HepG2 (cell line): Measurements from ENCODE around the gene MYORG. TPM values are rescaled to one million over a fixed set of nuclear protein-coding genes. Genes with fewer than 3 reads are reported as not detected.

Experiments
- CC2D1A ChIP-seq: sonication (generic); formaldehyde crosslinking; IDR thresholded peaks from 2 replicates; pipeline ENCODE4 v1.8.1; 2023; ENCODE audit warnings: mild to moderate bottlenecking, missing genetic modification reagents
- CREM ChIP-seq, 2 experiments: sonication (generic) in 1 of 2; formaldehyde crosslinking in 1 of 2; IDR thresholded peaks; 2 replicates each; pipeline versions ENCODE4 v1.4.0 to v1.6.1; 2016 to 2020; ENCODE audit warnings: antibody characterized with exemption in 1 of 2, mild to moderate bottlenecking in 1 of 2, missing genetic modification reagents in 1 of 2
- FOXJ3 ChIP-seq: sonication (generic); formaldehyde crosslinking; IDR thresholded peaks from 2 replicates; pipeline ENCODE4 v1.4.0; 2020; ENCODE audit warnings: missing genetic modification reagents, mild to moderate bottlenecking, borderline replicate concordance
- IKZF1 ChIP-seq: fragments of 450-650 bp; IDR thresholded peaks from 2 replicates; pipeline ENCODE4 v1.7.1; 2016
- PRDM10 ChIP-seq: sonication (generic); formaldehyde crosslinking; IDR thresholded peaks from 2 replicates; pipeline ENCODE4 v1.4.0; 2020; ENCODE audit warnings: low read depth, missing genetic modification reagents
- SSRP1 ChIP-seq: IDR thresholded peaks from 2 replicates; pipeline ENCODE4 v1.6.1; 2016; ENCODE audit warnings: control low read depth
- STAG1 ChIP-seq: sonication (generic); formaldehyde crosslinking; IDR thresholded peaks from 2 replicates; pipeline ENCODE4 v1.4.0; 2020; ENCODE audit warnings: missing genetic modification reagents
- TSC22D2 ChIP-seq: sonication (generic); formaldehyde crosslinking; IDR thresholded peaks from 2 replicates; pipeline ENCODE4 v1.5.1; 2020; ENCODE audit warnings: missing genetic modification reagents, mild to moderate bottlenecking, borderline replicate concordance
- ZHX2 ChIP-seq, 2 experiments: sonication (generic) in 1 of 2; formaldehyde crosslinking in 1 of 2; IDR thresholded peaks; 2 replicates each; pipeline versions ENCODE4 v1.6.1 to v1.9.0; 2014 to 2022; ENCODE audit warnings: antibody characterized with exemption in 1 of 2, borderline replicate concordance in 1 of 2, inconsistent platforms in 1 of 2, low read depth in 1 of 2, missing genetic modification reagents in 1 of 2
- ZMYM2 ChIP-seq: sonication (generic); formaldehyde crosslinking; IDR thresholded peaks from 2 replicates; pipeline ENCODE4 v1.8.0; 2022; ENCODE audit warnings: mild to moderate bottlenecking, missing genetic modification reagents
- ZNF20 ChIP-seq: sonication (generic); formaldehyde crosslinking; IDR thresholded peaks from 2 replicates; pipeline ENCODE4 v1.4.0; 2020; ENCODE audit warnings: mild to moderate bottlenecking, moderate library complexity, missing genetic modification reagents
- polyA plus RNA-seq, 8 experiments: library from polyadenylated mRNA; depleted of rRNA in 3 of 8; stranded (reverse) in 7 of 8; unstranded in 1 of 8; fragments of >200 nt; fragmentation: Illumina TruSeq in 4 of 8; extraction: Trizol in 4 of 8; gene quantifications; 2 replicates each; pipeline versions ENCODE4 v1.2.1 to v1.2.3, GENCODE V29; 2011 to 2016; ENCODE audit warnings: low read depth in 4 of 8, missing spikeins in 1 of 8, mixed read lengths in 1 of 8; ENCODE audit not compliant: insufficient read depth in 1 of 8
- total RNA-seq, 5 experiments: library from RNA; depleted of rRNA; stranded (reverse); fragments of >200 nt; fragmentation: Illumina TruSeq; extraction: Trizol; gene quantifications; 2 replicates each; pipeline ENCODE4 v1.2.3, GENCODE V29; 2016; ENCODE audit warnings: low read depth in 1 of 5
- TF ChIP-seq, protein P1 (sequence below): sonication (generic); formaldehyde crosslinking; conservative IDR thresholded peaks from 2 replicates; pipeline ENCODE4 v1.8.0; 2022; ENCODE audit warnings: mild to moderate bottlenecking, moderate library complexity, missing genetic modification reagents
- TF ChIP-seq, protein P2 (sequence below): sonication (generic); formaldehyde crosslinking; conservative IDR thresholded peaks from 2 replicates; pipeline ENCODE4 v1.4.0; 2020; ENCODE audit warnings: missing genetic modification reagents

The MYORG gene
- total and polyA plus RNA-seq, 2 of the 13 experiments (the other 11 are each of a cell fraction or from before 2014, with no cell fraction given), result 11.1 to 22.4 TPM

- TF ChIP-seq TSC22D2, result no peak
- peak; percentile 63 for TF ChIP-seq CREM (IDR thresholded peaks at IDR 0.05)
- TF ChIP-seq CREM (CRISPR knock-in tag; IDR thresholded peaks at IDR 0.05), result no peak
- no peak for TF ChIP-seq IKZF1
- no peak for TF ChIP-seq ZHX2 (IDR thresholded peaks at IDR 0.05; ENCODE audit: low read depth)
- no peak for TF ChIP-seq ZHX2 (CRISPR knock-in tag; IDR thresholded peaks at IDR 0.05; ENCODE audit: borderline replicate concordance)
- TF ChIP-seq FOXJ3, result peak; percentile 51; the same call in 1 of the 2 replicates
- peak; percentile 64; the same call in 1 of the 2 replicates for TF ChIP-seq PRDM10
- no peak for TF ChIP-seq ZNF20 (CRISPR knock-in tag)
- TF ChIP-seq, protein P1, sequence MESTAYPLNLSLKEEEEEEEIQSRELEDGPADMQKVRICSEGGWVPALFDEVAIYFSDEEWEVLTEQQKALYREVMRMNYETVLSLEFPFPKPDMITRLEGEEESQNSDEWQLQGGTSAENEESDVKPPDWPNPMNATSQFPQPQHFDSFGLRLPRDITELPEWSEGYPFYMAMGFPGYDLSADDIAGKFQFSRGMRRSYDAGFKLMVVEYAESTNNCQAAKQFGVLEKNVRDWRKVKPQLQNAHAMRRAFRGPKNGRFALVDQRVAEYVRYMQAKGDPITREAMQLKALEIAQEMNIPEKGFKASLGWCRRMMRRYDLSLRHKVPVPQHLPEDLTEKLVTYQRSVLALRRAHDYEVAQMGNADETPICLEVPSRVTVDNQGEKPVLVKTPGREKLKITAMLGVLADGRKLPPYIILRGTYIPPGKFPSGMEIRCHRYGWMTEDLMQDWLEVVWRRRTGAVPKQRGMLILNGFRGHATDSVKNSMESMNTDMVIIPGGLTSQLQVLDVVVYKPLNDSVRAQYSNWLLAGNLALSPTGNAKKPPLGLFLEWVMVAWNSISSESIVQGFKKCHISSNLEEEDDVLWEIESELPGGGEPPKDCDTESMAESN, result peak; percentile 77
- no peak for TF ChIP-seq SSRP1 (CRISPR knock-in tag)
- TF ChIP-seq, protein P2, sequence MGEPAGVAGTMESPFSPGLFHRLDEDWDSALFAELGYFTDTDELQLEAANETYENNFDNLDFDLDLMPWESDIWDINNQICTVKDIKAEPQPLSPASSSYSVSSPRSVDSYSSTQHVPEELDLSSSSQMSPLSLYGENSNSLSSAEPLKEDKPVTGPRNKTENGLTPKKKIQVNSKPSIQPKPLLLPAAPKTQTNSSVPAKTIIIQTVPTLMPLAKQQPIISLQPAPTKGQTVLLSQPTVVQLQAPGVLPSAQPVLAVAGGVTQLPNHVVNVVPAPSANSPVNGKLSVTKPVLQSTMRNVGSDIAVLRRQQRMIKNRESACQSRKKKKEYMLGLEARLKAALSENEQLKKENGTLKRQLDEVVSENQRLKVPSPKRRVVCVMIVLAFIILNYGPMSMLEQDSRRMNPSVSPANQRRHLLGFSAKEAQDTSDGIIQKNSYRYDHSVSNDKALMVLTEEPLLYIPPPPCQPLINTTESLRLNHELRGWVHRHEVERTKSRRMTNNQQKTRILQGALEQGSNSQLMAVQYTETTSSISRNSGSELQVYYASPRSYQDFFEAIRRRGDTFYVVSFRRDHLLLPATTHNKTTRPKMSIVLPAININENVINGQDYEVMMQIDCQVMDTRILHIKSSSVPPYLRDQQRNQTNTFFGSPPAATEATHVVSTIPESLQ (CRISPR knock-in tag), result no peak
- peak; percentile 7; the same call in 1 of the 2 replicates for TF ChIP-seq STAG1 (CRISPR knock-in tag)
- TF ChIP-seq CC2D1A (CRISPR knock-in tag), result no peak
- peak; percentile 48 for TF ChIP-seq ZMYM2 (CRISPR knock-in tag)
Measured at GRCh38 chr9:34376596-34377403, at the start of gene MYORG (continued).
